VCaP (cell line): ENCODE measurements around the gene BRI3.

ENCODE experiments used
- H3K27ac ChIP-seq: fragments of 450-650 bp; 2 replicates; pipeline ENCODE4 v1.5.1; 2017
- CTCF ChIP-seq: fragments of 450-650 bp; conservative IDR thresholded peaks from 2 replicates; pipeline ENCODE4 v1.5.1; 2017; ENCODE audit warnings: mild to moderate bottlenecking, moderate library complexity

Gene BRI3

GRCh38 chr7:98236355-98237185 lies 44.9 kb upstream of the BRI3 start:
- H3K27ac ChIP-seq: no peak overlapping the region
- no peak for TF ChIP-seq CTCF

GRCh38 chr7:98238076-98238475 lies 43.4 kb upstream of the BRI3 start:
- no peak overlapping the region for H3K27ac ChIP-seq
- no peak for TF ChIP-seq CTCF

GRCh38 chr7:98238976-98239375 lies 42.5 kb upstream of the BRI3 start:
- H3K27ac ChIP-seq: no peak overlapping the region
- TF ChIP-seq CTCF: no peak

GRCh38 chr7:98240961-98241673 lies 40.4 kb upstream of the BRI3 start:
- no peak overlapping the region; the same call in 1 of the 2 replicates for H3K27ac ChIP-seq
- TF ChIP-seq CTCF: peak; percentile 98

- peak; percentile 59 for TF ChIP-seq CTCF
- H3K27ac ChIP-seq: no peak overlapping the region
Observed at GRCh38 chr7:98241674-98242241, 39.7 kb upstream of the BRI3 start.

- no peak for TF ChIP-seq CTCF
- no peak overlapping the region for H3K27ac ChIP-seq
Observed at GRCh38 chr7:98242342-98242741, 39.1 kb upstream of the BRI3 start.

GRCh38 chr7:98242934-98243333 lies 38.6 kb upstream of the BRI3 start:
- no peak for TF ChIP-seq CTCF
- H3K27ac ChIP-seq: no peak overlapping the region
